ENCODE results near the gene NRXN3. TPM values are rescaled to one million over a fixed set of nuclear protein-coding genes. Genes with fewer than 3 reads are reported as not detected.

The NRXN3 gene
- total and polyA plus RNA-seq, 2 of the 13 experiments (the other 11 are each of a cell fraction or from before 2014, with no cell fraction given) = 0.03 TPM; not detected in 1

DNA sequence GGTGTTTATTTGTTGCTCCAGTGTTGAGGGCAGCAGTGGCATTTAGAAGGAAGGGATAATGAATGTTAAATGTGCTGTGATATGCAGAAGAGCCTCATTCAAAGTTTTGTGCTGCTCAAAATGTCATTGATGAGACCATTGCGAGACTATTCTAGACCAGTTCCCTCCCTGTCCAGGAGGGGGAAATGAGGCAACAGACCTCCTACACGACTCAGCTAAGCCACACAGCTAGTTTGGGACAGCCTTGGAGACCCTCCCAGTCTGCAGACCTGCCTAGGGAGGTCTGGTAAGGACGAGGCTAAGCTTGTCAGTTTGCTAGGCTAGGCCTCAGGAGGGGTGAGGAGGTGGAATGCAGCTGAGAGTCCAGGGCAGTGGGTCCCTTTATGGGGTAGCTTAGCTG, 116.0 kb downstream of the NRXN3 start:
- ChIA-PET CTCF (ENCODE audit: low intra/inter-chr PET ratio, low total read pairs) (no interaction called here), POLR2A (no interaction called here)
- no peak overlapping the region for H2AFZ ChIP-seq (ENCODE audit: low read length)
- FAIRE-seq = no peak
- no peak for DNase-seq (ENCODE audit: low spot score)
- no peaks in the 10 kb centered on the region for H3K79me2 ChIP-seq (ENCODE audit: insufficient read depth, low read length)
- H3K27me3 ChIP-seq (ENCODE audit: control insufficient read depth in 1 of 2, insufficient read depth in 2 of 2, low read length in 2 of 2) = no peaks in the 10 kb centered on the region; a peak in 1 of 5 replicates
- in situ Hi-C loops (cut with HindIII; ENCODE audit: extremely low pct_ligation_motif_present, low pct_unique_long_range_greater_than_20kb) (no loop called here), intact Hi-C loops (cut with micrococcal nuclease; ENCODE audit: unreplicated experiment) (no loop called here)
- no peak overlapping the region for H3K4me3 ChIP-seq (replicated peaks in 1 of 3; ENCODE audit: insufficient read depth in 1 of 3, low read depth in 2 of 3, low read length in 3 of 3)
- H4K20me1 ChIP-seq (ENCODE audit: insufficient read depth, low read length) = no peaks in the 10 kb centered on the region
- no peaks in the 10 kb centered on the region for H3K4me1 ChIP-seq (ENCODE audit: insufficient read depth, low read length)
- BruUV-seq (replicated peaks) = no TSS peak
- 29% methylated on average over 3 of the region's 3 CpGs for WGBS (ENCODE audit: low lambda C conversion rate)
- H3K4me2 ChIP-seq (ENCODE audit: low read depth, low read length) = no peak overlapping the region
- no peak for TF ChIP-seq HNF1A (IDR thresholded peaks at IDR 0.05; ENCODE audit: low read depth)
- no peak for TF ChIP-seq HNF1A (CRISPR knock-in tag; IDR thresholded peaks at IDR 0.05; ENCODE audit: borderline replicate concordance)
- no peak for TF ChIP-seq HES4 (CRISPR knock-in tag; IDR thresholded peaks at IDR 0.05; ENCODE audit: borderline replicate concordance)
- TF ChIP-seq GFI1 (CRISPR knock-in tag; IDR thresholded peaks at IDR 0.05; ENCODE audit: borderline replicate concordance) = no peak
- TF ChIP-seq ZNF121 (CRISPR knock-in tag; IDR thresholded peaks at IDR 0.05) = no peak
- TF ChIP-seq ZNF773 (CRISPR knock-in tag; IDR thresholded peaks at IDR 0.05; ENCODE audit: borderline replicate concordance) = no peak
- no peak for TF ChIP-seq ZNF616 (CRISPR knock-in tag; IDR thresholded peaks at IDR 0.05; ENCODE audit: low read depth)
- no peak for TF ChIP-seq AGO2 (optimal IDR thresholded peaks at IDR 0.05; ENCODE audit: low read depth, low read length)
- TF ChIP-seq SNAPC5 (CRISPR knock-in tag; IDR thresholded peaks at IDR 0.05; ENCODE audit: borderline replicate concordance) = no peak
- no peak for TF ChIP-seq ATF7 (IDR thresholded peaks at IDR 0.05)
- no peak for TF ChIP-seq ATF7 (CRISPR knock-in tag; IDR thresholded peaks at IDR 0.05)
- ATAC-seq = no peak
- no peaks in the 10 kb centered on the region for H3K9me3 ChIP-seq (ENCODE audit: low read length)
- H3K36me3 ChIP-seq (replicated peaks in 1 of 2; ENCODE audit: control insufficient read depth in 1 of 2, insufficient read depth in 2 of 2, low read length in 2 of 2) = no peaks in the 10 kb centered on the region
- no peak overlapping the region for H3K27ac ChIP-seq (ENCODE audit: extremely low read length, insufficient read depth, low read length)
- no peak overlapping the region for H3K9ac ChIP-seq (ENCODE audit: insufficient read depth, low read depth, low read length)

Measured in HepG2 (cell line).